Measurements from ENCODE around the gene NKAPD1. TPM values are rescaled to one million over a fixed set of nuclear protein-coding genes. Genes with fewer than 3 reads are reported as not detected.
A peak's percentile ranks its signal among the peaks of the same experiment; 100 is the strongest.
"Not testable (repeated sequence)": the region's sequence is repeated elsewhere in the genome, so short reads cannot be mapped to it uniquely, and the experiment has no call there.

The NKAPD1 gene
- total and polyA plus RNA-seq, 2 donors (not counting 3 experiments of a cell fraction or from before 2014, with no cell fraction given) = 7.2 to 16.7 TPM

GRCh38 chr11:112087212-112087611 is 13.1 kb downstream of the NKAPD1 start:
- DNase-seq (ENCODE audit: low read depth, low spot score) (no peak), FAIRE-seq (no peak)
- H3K36me3 ChIP-seq (ENCODE audit: control insufficient read depth in 2 of 2, extremely low read depth in 1 of 2, insufficient read depth in 2 of 2, low read length in 2 of 2) = peaks cover 12 to 17% of the 10 kb centered on the region in 2 experiments
- peak overlapping the region; percentile 54 to 90 (median 86) for H3K4me3 ChIP-seq (replicated peaks in 1 of 3; ENCODE audit: insufficient read depth in 1 of 3, low read depth in 1 of 3, low read length in 3 of 3)
- H2AFZ ChIP-seq (ENCODE audit: low read depth, low read length) = peak overlapping the region; percentile 6
- peaks cover 13% of the 10 kb centered on the region for H3K4me1 ChIP-seq (ENCODE audit: control insufficient read depth, extremely low read depth, insufficient read depth, low read length)
- H3K4me2 ChIP-seq (ENCODE audit: insufficient read depth, low read length) = peak overlapping the region; percentile 90
- H3K9me1 ChIP-seq (replicated peaks; ENCODE audit: control insufficient read depth, extremely low read depth, insufficient read depth, low read length) = no peaks in the 10 kb centered on the region
- H3K9ac ChIP-seq (replicated peaks; ENCODE audit: extremely low read depth, insufficient read depth, low read length) = peak overlapping the region; percentile 85
- H4K20me1 ChIP-seq (replicated peaks; ENCODE audit: control insufficient read depth, extremely low read depth, insufficient read depth, low read length) = no peaks in the 10 kb centered on the region
- ChIA-PET CTCF (interaction anchor here (0.8 to 1.9 kb wide), 5 partner anchors 27 to 193 kb away, joined by 3 to 9 read pairs (median 7); partner anchors contain the start of gene BCO2), POLR2A (no interaction called here)
- BruUV-seq (replicated peaks) = TSS peak; percentile 52
- no peaks in the 10 kb centered on the region for H3K9me3 ChIP-seq (replicated peaks; ENCODE audit: control insufficient read depth, insufficient read depth, low read length)
- peak overlapping the region; percentile 54 for H3K27ac ChIP-seq (ENCODE audit: insufficient read depth, low read depth, low read length)
- intact Hi-C loops (cut with micrococcal nuclease) (loop anchor here (2.0 to 10.0 kb wide), 3 partner anchors 110 to 482 kb away; partner anchors contain the start of gene SIK2), dilution Hi-C loops (cut with MboI; ENCODE audit: extremely low pct_ligation_motif_present, low sequenced_read_pairs) (no loop called here)
- no peaks in the 10 kb centered on the region for H3K27me3 ChIP-seq (ENCODE audit: control insufficient read depth in 2 of 2, insufficient read depth in 2 of 2, low read length in 2 of 2)
- peaks cover 39% of the 10 kb centered on the region for H3K79me2 ChIP-seq (ENCODE audit: control insufficient read depth, insufficient read depth, low read length)
- no peak for TF ChIP-seq GATA2 (IDR thresholded peaks at IDR 0.05; ENCODE audit: insufficient read depth, insufficient read length, low read depth, low read length)
- TF ChIP-seq MYC (IDR thresholded peaks at IDR 0.05; ENCODE audit: low read depth, low read length) = no peak
- TF ChIP-seq POLR2A (IDR thresholded peaks at IDR 0.05; ENCODE audit: low read depth, low read length) = no peak
- TF ChIP-seq, protein P1, sequence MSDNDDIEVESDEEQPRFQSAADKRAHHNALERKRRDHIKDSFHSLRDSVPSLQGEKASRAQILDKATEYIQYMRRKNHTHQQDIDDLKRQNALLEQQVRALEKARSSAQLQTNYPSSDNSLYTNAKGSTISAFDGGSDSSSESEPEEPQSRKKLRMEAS (IDR thresholded peaks at IDR 0.05; ENCODE audit: insufficient read depth, insufficient read length) = no peak
- TF ChIP-seq EZH2 (IDR thresholded peaks at IDR 0.05; ENCODE audit: borderline replicate concordance, low read depth, low read length, severe bottlenecking) = no peak
- no peak for TF ChIP-seq CTCF (IDR thresholded peaks at IDR 0.05; ENCODE audit: extremely low read depth in 1 of 2, insufficient read depth in 1 of 2, low read depth in 1 of 2, low read length in 2 of 2)
- TF ChIP-seq FOS (IDR thresholded peaks at IDR 0.05; ENCODE audit: borderline replicate concordance, insufficient read depth, low read length) = no peak
- no peak for TF ChIP-seq JUN (IDR thresholded peaks at IDR 0.05; ENCODE audit: borderline replicate concordance, insufficient read depth, insufficient read length, low read depth)
- TF ChIP-seq POLR2AphosphoS5 (IDR thresholded peaks at IDR 0.05; ENCODE audit: insufficient read depth, low read depth, low read length) = no peak

- H3K36me3 ChIP-seq (ENCODE audit: control insufficient read depth in 2 of 2, extremely low read depth in 1 of 2, insufficient read depth in 2 of 2, low read length in 2 of 2); H2AFZ ChIP-seq (ENCODE audit: low read depth, low read length); dilution Hi-C loops (cut with MboI; ENCODE audit: extremely low pct_ligation_motif_present, low sequenced_read_pairs); DNase-seq (ENCODE audit: low read depth, low spot score); BruUV-seq (replicated peaks); FAIRE-seq; H3K4me1 ChIP-seq (ENCODE audit: control insufficient read depth, extremely low read depth, insufficient read depth, low read length); H4K20me1 ChIP-seq (replicated peaks; ENCODE audit: control insufficient read depth, extremely low read depth, insufficient read depth, low read length); H3K27ac ChIP-seq (ENCODE audit: insufficient read depth, low read depth, low read length); H3K4me3 ChIP-seq (replicated peaks in 1 of 3; ENCODE audit: insufficient read depth in 1 of 3, low read depth in 1 of 3, low read length in 3 of 3); H3K27me3 ChIP-seq (ENCODE audit: control insufficient read depth in 2 of 2, insufficient read depth in 2 of 2, low read length in 2 of 2); H3K4me2 ChIP-seq (ENCODE audit: insufficient read depth, low read length); H3K79me2 ChIP-seq (ENCODE audit: control insufficient read depth, insufficient read depth, low read length); POLR2A ChIA-PET; intact Hi-C loops (cut with micrococcal nuclease); H3K9me1 ChIP-seq (replicated peaks; ENCODE audit: control insufficient read depth, extremely low read depth, insufficient read depth, low read length); H3K9ac ChIP-seq (replicated peaks; ENCODE audit: extremely low read depth, insufficient read depth, low read length); H3K9me3 ChIP-seq (replicated peaks; ENCODE audit: control insufficient read depth, insufficient read depth, low read length): not testable (repeated sequence)
- CTCF ChIA-PET = interaction anchor here (1.3 kb wide), 1 partner anchor 19 kb away, joined by 4 read pairs; no protein-coding TSS in a partner anchor
These were observed 21.2 kb downstream of the NKAPD1 start for GRCh38 chr11:112095302-112095701.
